Left ventricle myocardium inferior (tissue), 1 donor: ENCODE measurements around the gene PKIG. TPM values are rescaled to one million over a fixed set of nuclear protein-coding genes. Genes with fewer than 3 reads are reported as not detected.

Experiments used
- DNase-seq: peaks from one replicate; pipeline ENCODE4 v3.0.0-alpha.2; 2020
- H3K27ac ChIP-seq: fragments of 200-600 bp; replicated peaks from 2 replicates; pipeline ENCODE4 v1.8.0; 2021
- H3K27me3 ChIP-seq: fragments of 200-600 bp; 2 replicates; pipeline ENCODE4 v1.8.0; 2021; ENCODE audit warnings: low read depth
- H3K36me3 ChIP-seq: fragments of 200-600 bp; 2 replicates; pipeline ENCODE4 v1.8.0; 2021
- H3K4me1 ChIP-seq: fragments of 200-600 bp; 2 replicates; pipeline ENCODE4 v1.8.0; 2021
- H3K4me3 ChIP-seq: fragments of 200-600 bp; 2 replicates; pipeline ENCODE4 v1.8.0; 2021; ENCODE audit warnings: mild to moderate bottlenecking, moderate library complexity
- H3K9me3 ChIP-seq: fragments of 200-600 bp; replicated peaks from 2 replicates; pipeline ENCODE4 v1.8.0; 2021
- intact Hi-C: fragments of 100-400 bp; cut with micrococcal nuclease; formaldehyde crosslinking; loops from one replicate; pipeline ENCODE4 v1.11.0; 2022
- total RNA-seq: library from RNA; stranded (reverse); fragmentation: NEBNext Ultra II Directional; extraction: Animal tissue kit (Norgen Biotek cat#: 25700); gene quantifications from one replicate; pipeline ENCODE4 v1.2.1, GENCODE V29; 2021
- TF ChIP-seq, protein P1 (sequence below): fragments of 200-600 bp; IDR thresholded peaks from 2 replicates; pipeline ENCODE4 v1.8.0; 2021; ENCODE audit warnings: antibody characterized with exemption, mild to moderate bottlenecking, borderline replicate concordance
- donor health status: DM: no; HTN: yes; CAD: no; lungs with severe emphysema.

PKIG gene
- total RNA-seq, 1 donor from 2014 or later: 172 TPM

DNA sequence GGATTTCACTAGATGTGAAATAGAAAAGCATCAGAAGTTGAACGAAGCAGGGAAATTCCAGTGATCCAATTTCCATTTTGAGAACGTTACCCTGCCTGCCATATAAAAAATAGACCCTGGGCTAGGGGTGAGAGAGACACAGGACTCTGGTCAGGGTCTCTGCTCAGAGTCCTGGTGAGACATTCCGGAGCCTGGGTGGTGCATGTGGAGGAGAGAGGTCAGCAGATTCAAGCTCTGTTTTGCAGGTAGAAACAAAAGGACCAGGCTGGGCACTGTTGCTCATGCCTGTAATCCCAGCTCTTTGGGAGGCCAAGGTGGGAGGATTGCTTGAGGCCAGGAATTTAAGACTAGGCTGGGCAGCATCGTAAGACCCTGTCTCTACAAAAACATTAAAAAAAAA, 17.9 kb downstream of the PKIG start:
- no peak for DNase-seq
- peak overlapping the region; percentile 51 for H3K4me3 ChIP-seq
- intact Hi-C loops: no loop called here

DNA sequence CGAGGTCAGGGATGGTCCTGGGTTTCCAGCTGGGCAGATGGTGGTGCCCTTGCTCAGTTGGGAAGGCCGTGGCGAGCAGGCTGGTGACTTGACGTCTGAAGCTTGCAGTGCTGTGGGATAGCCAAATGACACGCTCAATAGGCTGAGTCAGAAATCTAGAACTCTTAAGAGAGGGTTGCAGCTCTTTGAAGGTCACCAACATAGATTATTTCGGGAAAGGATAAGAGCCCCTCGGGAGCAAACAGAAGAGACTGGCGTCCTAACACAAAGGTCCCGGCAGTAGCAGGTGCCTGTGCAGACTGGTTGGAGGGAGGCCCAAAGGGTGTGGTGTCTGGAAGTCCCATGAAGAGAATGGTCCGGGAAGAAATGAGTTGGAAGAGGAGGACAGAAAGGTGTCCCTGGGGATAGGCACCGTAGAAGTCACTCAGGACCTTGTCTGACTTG, 18.4 kb downstream of the PKIG start:
- Histone ChIP-seq H3K27me3 (no peaks in the 10 kb centered on the region), H3K4me3 (peak overlapping the region; percentile 51), H3K36me3 (peaks cover 7% of the 10 kb centered on the region), H3K4me1 (peaks cover 93% of the 10 kb centered on the region), H3K9me3 (no peaks in the 10 kb centered on the region), H3K27ac (peak overlapping the region; percentile 93)
- intact Hi-C loops: no loop called here
- TF ChIP-seq, protein P1, sequence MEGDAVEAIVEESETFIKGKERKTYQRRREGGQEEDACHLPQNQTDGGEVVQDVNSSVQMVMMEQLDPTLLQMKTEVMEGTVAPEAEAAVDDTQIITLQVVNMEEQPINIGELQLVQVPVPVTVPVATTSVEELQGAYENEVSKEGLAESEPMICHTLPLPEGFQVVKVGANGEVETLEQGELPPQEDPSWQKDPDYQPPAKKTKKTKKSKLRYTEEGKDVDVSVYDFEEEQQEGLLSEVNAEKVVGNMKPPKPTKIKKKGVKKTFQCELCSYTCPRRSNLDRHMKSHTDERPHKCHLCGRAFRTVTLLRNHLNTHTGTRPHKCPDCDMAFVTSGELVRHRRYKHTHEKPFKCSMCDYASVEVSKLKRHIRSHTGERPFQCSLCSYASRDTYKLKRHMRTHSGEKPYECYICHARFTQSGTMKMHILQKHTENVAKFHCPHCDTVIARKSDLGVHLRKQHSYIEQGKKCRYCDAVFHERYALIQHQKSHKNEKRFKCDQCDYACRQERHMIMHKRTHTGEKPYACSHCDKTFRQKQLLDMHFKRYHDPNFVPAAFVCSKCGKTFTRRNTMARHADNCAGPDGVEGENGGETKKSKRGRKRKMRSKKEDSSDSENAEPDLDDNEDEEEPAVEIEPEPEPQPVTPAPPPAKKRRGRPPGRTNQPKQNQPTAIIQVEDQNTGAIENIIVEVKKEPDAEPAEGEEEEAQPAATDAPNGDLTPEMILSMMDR: no peak
- DNase-seq: peak; percentile 49

More for the DNA sequence above, 17.9 kb downstream of the PKIG start:
- TF ChIP-seq, protein P1: no peak
- Histone ChIP-seq H3K9me3 (no peaks in the 10 kb centered on the region), H3K27ac (peak overlapping the region; percentile 93), H3K4me1 (peaks cover 97% of the 10 kb centered on the region), H3K27me3 (no peaks in the 10 kb centered on the region), H3K36me3 (peaks cover 7% of the 10 kb centered on the region)

DNA sequence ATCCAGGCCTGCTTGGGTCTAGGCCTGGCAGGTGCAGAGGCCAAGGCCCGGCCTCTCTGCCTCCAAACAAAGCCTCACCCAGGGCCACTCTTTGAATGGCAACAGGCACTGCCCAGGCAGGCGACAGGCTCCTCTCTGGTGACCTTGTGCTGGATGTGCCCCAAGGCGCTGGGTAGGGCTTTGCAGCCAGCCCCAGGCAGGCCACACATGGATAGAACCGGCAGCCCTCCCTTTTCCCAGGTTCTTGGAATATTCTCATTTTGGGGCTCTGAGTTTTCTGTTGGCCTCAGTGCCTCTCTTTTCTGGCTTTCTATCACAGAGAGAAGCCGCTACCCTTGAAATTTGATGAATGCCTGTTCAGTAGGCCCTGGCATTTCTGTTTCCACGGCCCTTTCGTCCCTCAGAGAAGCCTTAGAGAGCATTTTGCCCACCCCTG, 18.9 kb downstream of the PKIG start:
- Histone ChIP-seq H3K36me3 (peaks cover 5% of the 10 kb centered on the region), H3K27ac (peak overlapping the region; percentile 93), H3K27me3 (no peaks in the 10 kb centered on the region), H3K4me3 (peak overlapping the region; percentile 51), H3K4me1 (peaks cover 88% of the 10 kb centered on the region), H3K9me3 (no peaks in the 10 kb centered on the region)
- intact Hi-C loops: no loop called here
- TF ChIP-seq, protein P1: no peak
- DNase-seq: peak; percentile 60

DNA sequence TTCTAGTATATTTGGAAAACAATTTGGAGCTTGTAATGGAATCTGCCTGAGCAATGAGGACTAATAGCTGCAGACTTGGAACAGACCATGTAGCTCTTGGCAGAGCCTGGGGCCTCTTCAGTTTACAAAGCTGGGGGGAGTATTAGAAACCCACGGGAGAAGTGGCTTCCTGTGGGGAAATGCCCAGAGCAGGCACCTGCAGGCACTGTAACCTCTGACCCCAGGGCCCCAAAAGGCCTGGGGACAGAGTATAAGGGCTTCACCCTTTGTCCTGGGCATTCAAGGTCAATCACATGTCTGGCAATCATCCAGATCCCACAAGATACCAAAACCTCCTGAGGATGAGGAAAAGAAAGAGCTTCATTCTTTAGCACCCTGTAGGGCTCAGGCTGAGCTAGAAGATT, 19.4 kb downstream of the PKIG start:
- intact Hi-C loops: no loop called here
- TF ChIP-seq, protein P1: no peak
- peaks cover 84% of the 10 kb centered on the region for H3K4me1 ChIP-seq
- peak overlapping the region; percentile 51 for H3K4me3 ChIP-seq
- H3K9me3 ChIP-seq: peaks cover 4% of the 10 kb centered on the region
- DNase-seq: peak; percentile 78
- no peaks in the 10 kb centered on the region for H3K27me3 ChIP-seq
- H3K27ac ChIP-seq: peak overlapping the region; percentile 93
- peaks cover 5% of the 10 kb centered on the region for H3K36me3 ChIP-seq

DNA sequence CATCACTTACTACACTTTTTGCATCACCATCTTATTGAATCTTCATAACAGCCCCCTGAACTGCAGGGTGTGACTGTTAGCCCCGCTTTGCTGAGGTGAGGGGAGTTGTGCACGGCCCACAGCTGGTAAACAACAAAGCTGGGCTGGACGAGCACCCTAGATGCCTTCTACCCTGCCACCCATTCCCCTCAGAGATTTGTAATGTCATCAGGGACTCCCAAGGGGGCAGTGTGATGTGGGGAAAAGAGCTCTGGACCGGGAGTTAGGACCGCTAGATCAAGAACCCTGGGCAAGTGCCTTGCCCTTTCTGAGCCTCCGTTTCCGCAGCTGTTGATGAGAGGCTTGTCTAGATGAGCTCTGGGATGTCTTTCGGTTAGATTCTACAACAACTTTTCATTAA, 20.9 kb downstream of the PKIG start:
- intact Hi-C loops: no loop called here
- peak overlapping the region; percentile 93 for H3K27ac ChIP-seq
- H3K4me1 ChIP-seq: peaks cover 80% of the 10 kb centered on the region
- peaks cover 7% of the 10 kb centered on the region for H3K36me3 ChIP-seq
- TF ChIP-seq, protein P1: no peak
- no peak for DNase-seq
- no peak overlapping the region for H3K4me3 ChIP-seq
- H3K27me3 ChIP-seq: no peaks in the 10 kb centered on the region
- peaks cover 5% of the 10 kb centered on the region for H3K9me3 ChIP-seq
